Measurements from ENCODE around the gene STARD13. TPM values are rescaled to one million over a fixed set of nuclear protein-coding genes. Genes with fewer than 3 reads are reported as not detected.
A peak's percentile ranks its signal among the peaks of the same experiment; 100 is the strongest.

STARD13 gene
- total and polyA plus RNA-seq, 4 experiments from 2014 or later: 0.36 to 0.44 TPM; not detected in 2

DNA sequence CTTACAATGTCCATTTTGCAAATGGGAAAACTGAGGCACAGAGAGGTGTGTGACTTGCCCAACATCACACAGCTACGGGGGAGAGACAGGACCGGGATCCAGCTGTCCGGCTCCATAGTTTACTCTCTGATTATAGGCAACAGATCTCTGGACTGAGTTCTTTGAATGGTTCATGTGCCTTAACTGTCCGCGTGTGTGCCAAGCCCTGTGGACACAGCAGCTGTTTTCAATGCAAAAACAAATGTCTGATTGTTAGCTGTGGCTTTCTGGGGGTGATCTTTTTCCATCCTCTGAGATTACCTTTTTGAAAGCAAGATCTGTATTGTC is 175.2 kb downstream of the STARD13 start:
- ChIA-PET POLR2A (ENCODE audit: partially characterized antibody) (no interaction called here), CTCF (ENCODE audit: partially characterized antibody) (no interaction called here)
- H3K4me1 Mint-ChIP-seq: no peaks in the 10 kb centered on the region
- H3K27me3 ChIP-seq (ENCODE audit: insufficient read depth, low read length): no peaks in the 10 kb centered on the region
- H3K27ac ChIP-seq (ENCODE audit: low read depth, low read length): no peak overlapping the region
- H3K9me3 Mint-ChIP-seq: no peaks in the 10 kb centered on the region
- no peak overlapping the region for H3K4me3 ChIP-seq (ENCODE audit: low read length in 2 of 2)
- H3K4me1 ChIP-seq (ENCODE audit: insufficient read depth, low read length): no peaks in the 10 kb centered on the region
- intact Hi-C loops (cut with micrococcal nuclease): no loop called here
- H3K27ac Mint-ChIP-seq: no peak overlapping the region
- no peak overlapping the region for H3K4me3 Mint-ChIP-seq
- H3K27me3 Mint-ChIP-seq: peaks cover 4 to 10% of the 10 kb centered on the region in 2 donors
- no peaks in the 10 kb centered on the region for H3K36me3 Mint-ChIP-seq
- no peaks in the 10 kb centered on the region for H3K36me3 ChIP-seq (ENCODE audit: insufficient read depth, low read length)
- no peaks in the 10 kb centered on the region for H3K9me3 ChIP-seq (ENCODE audit: control insufficient read depth in 1 of 2, low read length in 2 of 2)
- DNase-seq: peak in 1 of 5 donors; percentile 11

DNA sequence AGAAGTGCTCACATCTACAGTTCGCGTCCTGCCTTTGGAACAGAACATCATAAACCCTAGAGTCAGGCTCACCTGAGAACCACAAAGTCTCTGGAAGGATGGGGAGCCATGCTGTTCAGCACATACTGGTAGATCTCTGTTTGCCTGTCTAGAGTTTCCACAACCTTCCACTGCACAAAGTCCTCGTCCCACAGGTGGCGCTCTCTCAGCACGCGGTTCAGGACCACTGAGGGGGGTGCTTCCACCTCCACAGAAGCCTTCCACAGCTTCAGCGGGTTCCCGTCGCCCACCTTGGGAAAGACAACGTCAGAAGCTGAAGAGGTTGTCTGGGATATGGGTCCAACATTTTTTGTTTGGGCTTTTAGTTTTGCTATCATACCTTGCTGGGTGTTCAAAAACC is 175.8 kb downstream of the STARD13 start:
- H3K4me3 Mint-ChIP-seq: no peak overlapping the region
- Histone ChIP-seq H3K36me3 (ENCODE audit: insufficient read depth, low read length) (no peaks in the 10 kb centered on the region), H3K27me3 (ENCODE audit: insufficient read depth, low read length) (no peaks in the 10 kb centered on the region), H3K4me1 (ENCODE audit: insufficient read depth, low read length) (no peaks in the 10 kb centered on the region), H3K9me3 (ENCODE audit: control insufficient read depth in 1 of 2, low read length in 2 of 2) (no peaks in the 10 kb centered on the region), H3K4me3 (ENCODE audit: low read length in 2 of 2) (no peak overlapping the region), H3K27ac (ENCODE audit: low read depth, low read length) (no peak overlapping the region)
- no peaks in the 10 kb centered on the region for H3K4me1 Mint-ChIP-seq
- peak in 1 of 5 donors; percentile 12 for DNase-seq
- H3K9me3 Mint-ChIP-seq: no peaks in the 10 kb centered on the region
- no peaks in the 10 kb centered on the region for H3K36me3 Mint-ChIP-seq
- POLR2A ChIA-PET (ENCODE audit: partially characterized antibody): interaction anchor here (1.0 kb wide), 1 partner anchor 18 kb away, joined by 3 read pairs; no protein-coding TSS in a partner anchor
- H3K27me3 Mint-ChIP-seq: peaks cover 4 to 10% of the 10 kb centered on the region in 2 donors
- CTCF ChIA-PET (ENCODE audit: partially characterized antibody): no interaction called here
- no peak overlapping the region for H3K27ac Mint-ChIP-seq
- intact Hi-C loops (cut with micrococcal nuclease): no loop called here

DNA sequence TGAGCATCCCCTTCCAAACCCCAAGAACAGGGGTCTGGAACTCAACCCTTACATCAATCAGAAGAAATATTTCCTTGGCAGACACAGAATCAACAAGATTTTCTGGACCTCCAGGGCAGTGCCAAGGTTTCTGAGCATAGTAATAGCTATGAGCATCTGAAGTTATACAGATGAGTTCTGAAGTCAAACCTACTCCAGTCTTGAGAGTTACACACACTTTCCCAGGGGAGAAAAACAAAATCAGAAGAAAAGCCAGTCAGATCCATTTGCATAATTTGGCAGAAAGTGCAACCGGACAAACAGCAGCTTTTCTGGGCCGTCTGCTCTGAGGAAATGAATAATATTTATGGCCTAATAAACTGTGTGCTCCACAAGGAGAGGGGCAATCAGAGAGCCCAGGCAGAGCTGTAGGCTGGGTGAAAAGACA is 176.3 kb downstream of the STARD13 start:
- no peaks in the 10 kb centered on the region for H3K9me3 Mint-ChIP-seq
- no peaks in the 10 kb centered on the region for H3K4me1 Mint-ChIP-seq
- no peak overlapping the region for H3K4me3 Mint-ChIP-seq
- H3K36me3 Mint-ChIP-seq: no peaks in the 10 kb centered on the region
- H3K27ac Mint-ChIP-seq: no peak overlapping the region
- ChIA-PET CTCF (ENCODE audit: partially characterized antibody) (no interaction called here), POLR2A (ENCODE audit: partially characterized antibody) (interaction anchor here (1.0 kb wide), 1 partner anchor 17 kb away, joined by 3 read pairs; no protein-coding TSS in a partner anchor)
- Histone ChIP-seq H3K27ac (ENCODE audit: low read depth, low read length) (no peak overlapping the region), H3K9me3 (ENCODE audit: control insufficient read depth in 1 of 2, low read length in 2 of 2) (no peaks in the 10 kb centered on the region), H3K27me3 (ENCODE audit: insufficient read depth, low read length) (no peaks in the 10 kb centered on the region), H3K4me1 (ENCODE audit: insufficient read depth, low read length) (no peaks in the 10 kb centered on the region), H3K4me3 (ENCODE audit: low read length in 2 of 2) (no peak overlapping the region), H3K36me3 (ENCODE audit: insufficient read depth, low read length) (no peaks in the 10 kb centered on the region)
- no peak for DNase-seq
- H3K27me3 Mint-ChIP-seq: peaks cover 6 to 10% of the 10 kb centered on the region in 2 donors
- intact Hi-C loops (cut with micrococcal nuclease): no loop called here

DNA sequence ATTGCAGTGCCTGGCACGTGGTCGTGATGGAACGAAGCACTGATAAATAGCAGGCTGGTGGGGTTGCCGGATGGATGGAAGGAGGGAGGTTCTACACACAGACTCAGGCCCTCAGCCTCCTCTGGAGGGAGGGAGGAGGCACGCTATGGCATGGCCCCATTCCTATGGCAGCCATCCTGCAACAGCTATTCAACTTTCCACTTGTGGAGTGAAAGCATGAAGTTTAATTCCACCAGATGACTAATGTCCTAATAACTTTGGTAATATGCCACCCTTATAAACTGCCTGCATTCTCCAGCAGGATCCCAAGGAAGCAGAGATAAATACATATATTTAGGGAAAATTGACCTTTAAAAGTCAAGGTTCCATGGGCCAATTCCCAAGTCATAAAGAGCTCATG is 176.9 kb downstream of the STARD13 start:
- no peaks in the 10 kb centered on the region for H3K36me3 ChIP-seq (ENCODE audit: insufficient read depth, low read length)
- H3K27ac Mint-ChIP-seq: no peak overlapping the region
- no peaks in the 10 kb centered on the region for H3K9me3 Mint-ChIP-seq
- ChIA-PET CTCF (ENCODE audit: partially characterized antibody) (no interaction called here), POLR2A (ENCODE audit: partially characterized antibody) (no interaction called here)
- no peaks in the 10 kb centered on the region for H3K4me1 ChIP-seq (ENCODE audit: insufficient read depth, low read length)
- H3K4me3 ChIP-seq (ENCODE audit: low read length in 2 of 2): no peak overlapping the region
- H3K27ac ChIP-seq (ENCODE audit: low read depth, low read length): no peak overlapping the region
- H3K27me3 ChIP-seq (ENCODE audit: insufficient read depth, low read length): no peaks in the 10 kb centered on the region
- no peak for DNase-seq
- H3K36me3 Mint-ChIP-seq: no peaks in the 10 kb centered on the region
- intact Hi-C loops (cut with micrococcal nuclease): no loop called here
- peaks cover 6 to 10% of the 10 kb centered on the region in 2 donors for H3K27me3 Mint-ChIP-seq
- H3K4me1 Mint-ChIP-seq: no peaks in the 10 kb centered on the region
- no peak overlapping the region for H3K4me3 Mint-ChIP-seq
- H3K9me3 ChIP-seq (ENCODE audit: control insufficient read depth in 1 of 2, low read length in 2 of 2): no peaks in the 10 kb centered on the region

DNA sequence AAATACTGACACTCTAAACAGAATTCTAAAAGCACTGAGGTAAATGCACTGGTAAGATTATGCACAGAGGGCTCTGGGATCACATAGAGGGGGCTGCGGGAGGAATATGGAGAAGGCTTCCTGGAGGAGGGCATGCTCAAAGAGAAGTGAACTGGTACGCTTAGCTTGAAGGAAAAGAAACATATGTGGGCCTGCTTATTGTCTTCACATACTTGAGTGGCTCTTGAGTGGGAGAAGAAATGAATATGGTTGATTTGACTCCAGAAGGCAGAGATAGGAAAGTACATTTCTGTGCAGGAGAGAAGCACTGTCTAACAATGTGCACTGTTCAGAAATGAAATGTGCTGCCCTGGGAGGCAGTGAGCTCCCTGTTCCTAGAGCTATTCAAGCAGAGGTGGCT is 178.2 kb downstream of the STARD13 start:
- intact Hi-C loops (cut with micrococcal nuclease): no loop called here
- no peaks in the 10 kb centered on the region for H3K27me3 ChIP-seq (ENCODE audit: insufficient read depth, low read length)
- Mint-ChIP-seq H3K27me3 (peaks cover 7 to 10% of the 10 kb centered on the region in 2 donors), H3K27ac (no peak overlapping the region), H3K4me3 (no peak overlapping the region), H3K4me1 (no peaks in the 10 kb centered on the region), H3K36me3 (no peaks in the 10 kb centered on the region), H3K9me3 (no peaks in the 10 kb centered on the region)
- H3K4me1 ChIP-seq (ENCODE audit: insufficient read depth, low read length): no peaks in the 10 kb centered on the region
- POLR2A ChIA-PET (ENCODE audit: partially characterized antibody): no interaction called here
- no peaks in the 10 kb centered on the region for H3K9me3 ChIP-seq (ENCODE audit: control insufficient read depth in 1 of 2, low read length in 2 of 2)
- CTCF ChIA-PET (ENCODE audit: partially characterized antibody): no interaction called here
- H3K27ac ChIP-seq (ENCODE audit: low read depth, low read length): no peak overlapping the region
- no peak overlapping the region for H3K4me3 ChIP-seq (ENCODE audit: low read length in 2 of 2)
- no peak for DNase-seq
- H3K36me3 ChIP-seq (ENCODE audit: insufficient read depth, low read length): no peaks in the 10 kb centered on the region

DNA sequence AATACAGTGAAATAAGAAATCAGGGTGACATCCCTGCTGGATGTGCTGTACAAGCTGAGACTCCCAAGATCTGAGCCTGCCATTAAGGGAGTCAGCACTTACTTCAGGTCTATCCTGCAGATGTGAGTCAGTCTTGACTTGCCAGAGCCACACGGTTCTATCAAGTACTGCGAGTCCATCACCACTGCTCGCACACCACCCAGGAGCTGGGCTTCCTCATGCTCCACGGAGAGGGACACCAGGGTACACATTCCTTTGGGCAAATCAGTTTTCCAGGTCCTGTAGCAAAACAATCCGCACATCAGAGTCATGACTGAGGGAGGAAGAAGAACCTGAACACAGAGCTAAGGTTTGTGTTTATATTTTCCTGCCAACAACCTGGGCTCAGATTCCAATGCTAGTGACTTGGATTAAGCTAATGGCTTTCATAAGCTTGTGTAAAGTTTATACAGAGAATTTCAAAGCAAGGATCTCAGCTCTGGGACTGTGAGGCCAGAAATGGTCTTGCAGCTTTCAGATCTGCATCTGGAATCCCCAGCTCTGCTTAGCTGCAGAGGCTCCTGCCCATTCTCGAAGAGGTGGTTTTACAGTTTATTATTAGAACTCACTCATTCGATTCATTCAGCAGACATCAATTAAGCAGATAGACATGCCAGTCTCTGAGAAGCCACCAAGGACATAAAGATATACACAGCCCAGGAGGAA is 178.7 kb downstream of the STARD13 start:
- no peak overlapping the region for H3K4me3 ChIP-seq (ENCODE audit: low read length in 2 of 2)
- H3K4me1 ChIP-seq (ENCODE audit: insufficient read depth, low read length): no peaks in the 10 kb centered on the region
- Mint-ChIP-seq H3K4me3 (no peak overlapping the region), H3K27me3 (peaks cover 9% of the 10 kb centered on the region in 2 donors), H3K27ac (no peak overlapping the region), H3K9me3 (no peaks in the 10 kb centered on the region), H3K4me1 (no peaks in the 10 kb centered on the region), H3K36me3 (no peaks in the 10 kb centered on the region)
- no peak overlapping the region for H3K27ac ChIP-seq (ENCODE audit: low read depth, low read length)
- no peaks in the 10 kb centered on the region for H3K36me3 ChIP-seq (ENCODE audit: insufficient read depth, low read length)
- POLR2A ChIA-PET (ENCODE audit: partially characterized antibody): no interaction called here
- H3K27me3 ChIP-seq (ENCODE audit: insufficient read depth, low read length): no peaks in the 10 kb centered on the region
- peak in 1 of 5 donors; percentile 4 for DNase-seq
- intact Hi-C loops (cut with micrococcal nuclease): no loop called here
- H3K9me3 ChIP-seq (ENCODE audit: control insufficient read depth in 1 of 2, low read length in 2 of 2): no peaks in the 10 kb centered on the region
- CTCF ChIA-PET (ENCODE audit: partially characterized antibody): no interaction called here

DNA sequence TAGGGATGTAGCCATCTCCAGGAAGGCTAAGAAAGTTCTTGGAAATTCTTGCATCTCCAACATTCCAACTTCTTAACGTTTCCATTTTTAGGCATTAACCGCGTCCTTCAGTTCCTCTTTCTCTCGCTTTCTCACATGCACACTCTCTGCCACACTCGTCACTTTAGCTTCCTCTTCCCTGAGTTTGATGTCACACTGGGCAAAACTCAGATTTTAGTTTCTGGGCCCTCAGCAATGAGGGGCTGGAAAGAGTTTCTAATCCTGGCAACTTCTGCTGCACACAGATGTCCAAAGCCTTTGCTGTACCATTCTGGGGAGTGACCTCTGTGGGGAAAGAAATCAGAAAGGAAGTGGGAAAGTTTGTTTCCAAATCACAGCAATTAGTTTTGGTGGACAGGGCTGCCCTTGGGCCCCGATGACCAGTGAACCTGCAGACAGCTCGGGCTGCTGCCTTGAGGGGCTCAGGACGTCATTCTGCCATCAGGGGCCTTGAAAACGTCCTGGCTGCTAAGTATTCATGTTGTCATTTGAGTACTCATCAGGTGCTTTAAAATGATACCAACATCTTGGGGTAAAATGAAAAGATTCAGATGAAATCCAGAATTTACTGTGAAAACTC is 180.1 kb downstream of the STARD13 start:
- no peaks in the 10 kb centered on the region for H3K36me3 ChIP-seq (ENCODE audit: insufficient read depth, low read length)
- H3K27me3 ChIP-seq (ENCODE audit: insufficient read depth, low read length): no peaks in the 10 kb centered on the region
- no peaks in the 10 kb centered on the region for H3K9me3 ChIP-seq (ENCODE audit: control insufficient read depth in 1 of 2, low read length in 2 of 2)
- no peak overlapping the region for H3K4me3 ChIP-seq (ENCODE audit: low read length in 2 of 2)
- Mint-ChIP-seq H3K9me3 (no peaks in the 10 kb centered on the region), H3K4me1 (no peaks in the 10 kb centered on the region), H3K27ac (no peak overlapping the region), H3K27me3 (peaks cover 7 to 12% of the 10 kb centered on the region in 2 donors), H3K4me3 (no peak overlapping the region), H3K36me3 (no peaks in the 10 kb centered on the region)
- ChIA-PET CTCF (ENCODE audit: partially characterized antibody) (no interaction called here), POLR2A (ENCODE audit: partially characterized antibody) (no interaction called here)
- no peak overlapping the region for H3K27ac ChIP-seq (ENCODE audit: low read depth, low read length)
- intact Hi-C loops (cut with micrococcal nuclease): no loop called here
- H3K4me1 ChIP-seq (ENCODE audit: insufficient read depth, low read length): no peaks in the 10 kb centered on the region
- no peak for DNase-seq
